NCI-H2029 treated with DMSO at 0.1 percent for 48 hours (cell line): Measurements from ENCODE around the gene DTX1.

Experiments used
- DNase-seq: peaks from one replicate; lab custom pipeline; 2025; lab: John Stamatoyannopoulos, UW

DTX1 gene

GRCh38 chr12:113094738-113095137 is 38.2 kb downstream of the DTX1 start:
- no peak for DNase-seq

GRCh38 chr12:113095405-113095804 is 38.9 kb downstream of the DTX1 start:
- no peak for DNase-seq

DNA sequence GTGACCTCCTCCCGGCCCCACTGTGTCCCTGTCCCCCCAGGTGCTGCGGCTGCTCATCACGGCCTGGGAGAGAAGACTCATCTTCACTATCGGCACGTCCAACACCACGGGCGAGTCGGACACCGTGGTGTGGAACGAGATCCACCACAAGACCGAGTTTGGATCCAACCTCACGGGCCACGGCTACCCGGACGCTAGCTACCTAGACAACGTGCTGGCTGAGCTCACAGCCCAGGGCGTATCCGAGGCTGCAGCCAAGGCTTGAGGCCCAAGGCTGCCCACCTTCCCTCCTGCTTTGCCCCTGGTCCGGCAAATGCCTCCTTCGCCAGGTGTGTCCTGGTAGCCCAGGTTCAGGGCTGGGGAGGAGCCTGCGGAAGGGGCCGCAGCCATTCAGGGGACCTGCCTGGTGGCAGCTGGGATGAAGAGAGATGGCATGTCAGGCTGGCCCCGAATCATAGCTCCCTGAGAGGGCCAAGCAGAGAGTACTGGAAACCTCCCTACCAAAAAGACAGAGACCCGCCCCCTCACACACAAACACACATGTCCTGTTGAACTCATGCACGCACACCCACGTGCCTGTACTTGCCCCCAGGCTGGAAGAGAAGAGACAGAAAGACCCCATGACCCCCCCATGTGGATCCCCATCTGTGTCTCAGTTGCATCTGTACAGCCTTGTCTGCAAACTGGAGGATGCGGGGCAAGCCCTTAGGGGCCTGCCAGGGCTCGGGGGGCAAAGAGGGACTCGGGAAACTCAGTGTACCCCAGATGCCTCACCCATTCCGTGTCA is 40.3 kb downstream of the DTX1 start:
- no peak for DNase-seq

DNA sequence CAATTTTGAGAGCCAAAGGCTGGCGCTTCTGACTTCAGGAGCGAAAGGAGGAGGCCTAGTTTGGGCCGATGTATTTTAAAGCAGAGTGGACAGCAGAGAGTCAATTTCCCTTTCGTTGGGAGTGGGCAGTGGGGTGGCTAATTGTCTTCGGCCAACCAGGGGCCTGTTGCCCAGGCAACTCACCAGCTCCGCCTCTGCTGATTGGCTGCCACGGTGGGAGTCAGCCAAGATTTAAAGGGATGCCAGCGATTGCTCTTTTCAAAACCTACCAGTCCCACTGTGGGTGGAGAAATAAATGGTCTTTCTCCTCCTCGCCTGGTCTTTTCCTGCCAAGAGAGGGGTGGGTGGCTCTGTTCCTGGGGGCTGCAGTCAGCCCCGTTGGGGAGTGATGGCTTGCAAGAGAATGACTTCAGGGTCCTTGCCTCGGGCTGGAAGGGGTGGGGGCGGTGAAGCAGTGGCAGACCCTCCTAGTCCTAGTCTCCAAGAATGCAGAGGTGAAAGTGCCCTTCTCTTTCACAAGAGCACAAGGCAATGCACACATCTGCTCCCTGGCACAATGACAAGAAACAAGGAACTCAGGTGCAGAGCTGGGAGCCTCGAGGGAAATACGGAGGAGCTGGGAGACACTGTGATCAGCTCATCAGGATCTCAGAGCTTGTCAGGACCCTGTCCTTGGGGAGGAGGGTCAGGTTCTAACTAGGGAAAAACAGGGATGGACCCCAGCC is 41.3 kb downstream of the DTX1 start:
- DNase-seq: peak; percentile 76

DNA sequence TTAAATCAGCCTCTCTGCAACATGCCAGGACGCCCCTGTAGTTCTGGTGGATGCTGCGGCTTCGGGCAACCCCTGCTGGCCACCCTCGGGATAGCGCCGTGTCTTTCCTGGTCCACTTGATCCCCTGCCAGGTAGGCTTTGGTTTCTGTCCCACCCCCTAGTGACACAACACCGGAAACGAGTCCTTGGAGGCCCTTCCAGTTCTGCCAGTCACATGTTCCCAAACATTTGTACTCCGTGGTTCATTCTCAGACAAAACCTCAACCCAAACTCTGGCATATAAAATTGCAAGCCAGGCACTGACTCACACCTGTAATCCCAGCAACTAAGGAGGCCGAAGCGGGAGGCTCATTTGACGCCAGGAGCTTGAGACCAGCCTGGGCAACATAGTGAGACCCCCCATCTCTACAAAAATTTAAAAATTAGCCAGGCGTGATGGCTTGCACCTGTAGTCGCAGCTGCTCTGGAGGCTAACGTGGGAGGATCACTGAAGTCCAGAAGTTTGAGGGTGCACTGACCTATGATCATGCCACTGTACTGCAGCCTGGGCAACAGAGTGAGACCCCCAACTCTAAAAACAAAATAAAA is 42.0 kb downstream of the DTX1 start:
- peak; percentile 95 for DNase-seq

GRCh38 chr12:113099364-113099763 is 42.8 kb downstream of the DTX1 start:
- DNase-seq: no peak

DNA sequence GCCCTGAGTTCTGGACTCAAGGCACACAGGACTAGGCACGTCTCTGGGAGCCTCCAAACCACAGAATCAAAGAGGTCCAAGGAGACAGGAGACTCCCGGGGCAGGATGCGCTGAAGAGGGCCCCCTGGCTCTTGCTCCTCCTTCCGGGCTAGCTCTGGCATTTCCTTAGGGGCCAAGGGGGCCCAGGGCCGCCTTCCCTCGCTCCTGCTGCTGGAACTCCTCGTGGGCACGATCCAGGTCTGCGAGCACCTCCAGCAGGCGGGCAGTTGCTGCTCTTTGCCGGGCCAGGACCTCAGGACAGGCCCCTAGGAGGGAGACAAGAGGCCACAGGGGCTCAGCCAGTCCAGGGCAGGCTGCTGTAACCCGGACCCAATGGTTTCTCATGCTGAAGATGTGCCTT is 43.2 kb downstream of the DTX1 start:
- DNase-seq: no peak

DNA sequence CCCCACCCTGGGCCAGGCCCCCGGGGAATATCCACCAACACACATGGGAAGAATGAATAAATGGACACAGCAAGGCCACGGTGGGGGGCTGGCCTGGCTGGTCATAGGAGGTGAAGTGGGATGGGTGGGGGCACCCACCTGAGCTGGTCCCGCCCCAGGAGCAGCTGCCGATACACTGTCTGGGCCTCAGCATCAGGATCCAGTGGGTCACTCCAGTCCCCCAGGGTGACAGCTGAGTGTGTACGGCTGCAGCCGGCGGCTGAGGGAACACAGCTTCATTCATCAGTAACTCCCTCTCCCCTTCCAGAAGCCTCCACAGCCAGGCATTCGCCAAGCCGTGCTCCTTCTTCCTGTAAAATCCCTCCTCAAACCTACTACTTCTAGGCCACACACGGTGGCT is 45.2 kb downstream of the DTX1 start:
- no peak for DNase-seq

DNA sequence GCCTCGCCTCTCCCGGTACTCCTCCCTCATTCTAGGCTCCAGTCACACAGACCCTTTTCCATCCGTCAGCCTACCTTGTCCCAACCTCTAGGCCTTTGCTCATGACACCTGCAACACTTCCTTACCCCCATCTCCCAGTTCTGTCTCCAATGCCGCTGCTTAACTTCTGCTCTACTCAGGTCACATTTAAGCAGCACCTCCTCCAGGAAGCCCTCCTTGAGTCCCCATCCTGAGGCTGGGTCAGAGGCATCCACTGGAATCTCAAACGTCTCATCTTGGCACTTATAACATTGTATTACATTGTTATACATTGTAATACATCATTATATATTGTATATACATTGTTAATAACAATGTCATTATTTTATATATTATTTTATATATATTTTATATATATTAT is 46.3 kb downstream of the DTX1 start:
- DNase-seq: no peak

- no peak for DNase-seq
Observed at GRCh38 chr12:113103756-113104450, 47.4 kb downstream of the DTX1 start.

DNA sequence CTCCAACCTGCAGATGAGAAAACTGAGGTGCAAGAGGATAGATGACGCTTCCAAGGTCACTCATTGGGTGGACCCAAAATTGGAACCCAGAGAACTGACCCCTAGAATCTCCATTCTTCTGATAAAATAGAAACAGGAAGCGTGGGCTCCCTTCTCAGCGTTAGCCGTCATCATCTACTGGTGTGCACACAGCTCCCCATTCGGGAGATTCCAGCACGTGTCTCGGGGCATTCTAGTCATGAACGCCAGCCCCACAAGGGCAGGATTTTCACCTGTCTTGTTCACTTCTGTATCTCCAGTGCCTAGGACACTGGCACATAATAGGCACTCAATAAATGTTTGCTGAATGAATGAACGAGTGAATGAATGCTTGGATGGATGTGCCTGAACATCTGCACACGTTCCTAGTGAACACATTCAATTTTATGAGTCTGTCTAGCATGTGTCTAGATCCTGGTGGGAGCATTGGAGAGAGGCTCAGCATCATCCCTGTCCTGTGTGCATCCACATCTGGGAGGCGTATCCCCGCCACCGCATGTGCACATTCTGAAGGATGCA is 48.5 kb downstream of the DTX1 start:
- DNase-seq: no peak

GRCh38 chr12:113105606-113106271 is 49.2 kb downstream of the DTX1 start:
- no peak for DNase-seq

GRCh38 chr12:113106361-113106760 is 49.8 kb downstream of the DTX1 start:
- DNase-seq: no peak

- DNase-seq: no peak
Observed at GRCh38 chr12:113108308-113108707, 51.8 kb downstream of the DTX1 start.

DNA sequence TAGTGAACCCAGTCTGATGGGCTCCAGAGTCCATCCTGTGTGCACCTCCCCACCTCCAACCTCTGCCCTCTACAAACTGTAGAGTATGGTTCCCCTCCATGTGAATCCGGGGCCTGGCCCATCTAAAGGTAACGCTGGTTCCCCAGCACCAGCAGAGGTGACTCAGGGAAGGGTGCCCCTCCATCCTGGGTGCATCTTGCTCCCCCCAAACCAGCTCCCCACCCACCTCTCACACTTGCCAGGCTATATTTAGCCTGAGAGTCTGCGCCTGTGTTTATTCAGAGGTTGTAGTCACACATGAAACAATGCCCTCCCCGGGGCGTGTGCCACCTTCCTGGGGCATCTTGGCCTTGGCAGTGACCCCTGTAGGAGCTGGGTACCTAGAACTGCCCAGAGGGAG is 52.8 kb downstream of the DTX1 start:
- DNase-seq: no peak

DNA sequence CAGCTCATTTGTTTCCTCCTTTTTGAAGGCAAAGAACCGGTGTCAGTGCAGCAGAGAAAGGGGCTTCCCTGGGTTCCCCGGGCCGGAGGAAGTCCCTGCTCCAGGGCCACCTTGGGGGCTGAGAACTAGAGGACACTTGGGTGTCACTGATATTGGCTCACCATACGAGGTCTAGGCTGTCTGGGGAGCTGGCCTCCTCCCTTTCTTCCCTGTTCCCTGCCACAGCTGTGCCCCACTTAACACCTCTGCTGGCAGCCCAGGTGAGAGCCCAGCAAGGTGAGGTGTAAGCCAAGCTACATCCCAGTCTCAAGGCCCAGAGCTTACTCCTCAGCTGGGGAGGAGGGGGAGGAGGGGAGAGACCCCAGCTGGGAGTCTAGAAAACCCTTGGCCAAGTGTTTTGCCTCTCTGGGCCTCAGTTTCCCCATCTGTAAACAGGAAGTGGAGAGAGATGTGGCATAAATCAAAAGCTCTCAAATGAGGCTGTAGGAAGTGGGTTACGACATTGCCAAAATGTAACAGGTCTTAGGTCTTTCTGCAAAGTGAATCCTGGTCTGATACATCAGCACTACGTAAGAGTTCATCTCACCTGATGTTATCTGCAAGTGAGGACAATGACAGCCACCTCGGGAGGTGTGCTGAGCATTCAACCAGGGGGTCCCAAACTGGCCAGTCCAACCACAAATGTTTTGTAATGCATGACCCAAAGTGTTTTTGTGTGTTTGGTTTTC is 53.5 kb downstream of the DTX1 start:
- DNase-seq: no peak

DNA sequence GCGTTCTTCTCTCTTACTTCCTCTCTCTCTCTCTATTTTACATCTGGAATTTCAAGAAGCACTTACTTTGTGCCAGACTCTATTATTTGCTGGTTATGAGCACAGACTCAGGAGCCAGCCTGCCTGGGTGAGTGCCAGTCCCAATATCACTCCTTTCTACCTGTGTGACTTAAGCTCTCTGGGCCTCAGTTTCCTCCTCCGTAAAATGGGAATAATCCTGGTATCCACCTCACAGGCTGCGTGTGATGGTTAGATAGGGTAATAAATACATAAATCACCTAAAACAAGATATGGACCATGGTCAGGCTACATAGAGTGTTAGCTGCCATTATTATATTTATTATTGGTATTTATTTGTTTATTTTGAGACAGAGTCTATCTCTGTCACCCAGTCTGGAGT is 54.7 kb downstream of the DTX1 start:
- DNase-seq: no peak

GRCh38 chr12:113112043-113112899 is 55.7 kb downstream of the DTX1 start:
- no peak for DNase-seq

GRCh38 chr12:113113397-113113796 is 56.9 kb downstream of the DTX1 start:
- no peak for DNase-seq
